ENCODE data around the gene MAP3K20. TPM values are rescaled to one million over a fixed set of nuclear protein-coding genes. Genes with fewer than 3 reads are reported as not detected.
A peak's percentile ranks its signal among the peaks of the same experiment; 100 is the strongest.
"Not testable (repeated sequence)": the region's sequence is repeated elsewhere in the genome, so short reads cannot be mapped to it uniquely, and the experiment has no call there.

Gene MAP3K20
- total RNA-seq, 3 donors from 2014 or later, result 5.9 to 8.6 (median 6.8) TPM

GRCh38 chr2:173264603-173265366, 189.1 kb downstream of the MAP3K20 start:
- Mint-ChIP-seq H3K4me3 (peak overlapping the region; percentile 23), H3K9me3 (no peaks in the 10 kb centered on the region), H3K4me1 (ENCODE audit: low read depth) (peaks cover 12% of the 10 kb centered on the region), H3K27me3 (ENCODE audit: low read depth) (no peaks in the 10 kb centered on the region), H3K36me3 (ENCODE audit: insufficient read depth) (no peaks in the 10 kb centered on the region)
- DNase-seq (no peak), ATAC-seq (peak; percentile 82 to 86)

DNA sequence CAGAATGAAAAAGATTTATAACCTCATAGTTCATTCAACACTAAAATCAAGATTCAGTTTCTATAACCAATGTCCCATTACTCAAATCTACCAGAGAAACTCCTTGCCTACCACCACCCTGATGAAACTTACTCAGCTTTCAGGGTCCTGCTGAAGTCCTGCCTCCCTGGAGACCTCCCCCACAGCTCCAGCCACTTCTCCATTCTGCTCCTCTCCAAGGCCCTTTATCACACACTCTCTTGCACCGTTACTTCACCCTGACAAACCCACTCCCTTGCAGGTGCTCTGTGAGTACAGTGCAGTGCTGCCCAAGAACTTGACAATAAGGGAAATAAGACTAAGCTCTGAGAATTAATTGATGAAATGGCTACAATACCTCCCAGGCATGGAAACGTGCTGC, 195.5 kb downstream of the MAP3K20 start:
- H3K27me3 Mint-ChIP-seq (ENCODE audit: low read depth), result peaks cover 7% of the 10 kb centered on the region
- ATAC-seq, result no peak
- no peaks in the 10 kb centered on the region for H3K4me1 Mint-ChIP-seq (ENCODE audit: low read depth)
- no peaks in the 10 kb centered on the region for H3K36me3 Mint-ChIP-seq (ENCODE audit: insufficient read depth)
- H3K9me3 Mint-ChIP-seq, result no peaks in the 10 kb centered on the region
- no peak overlapping the region for H3K4me3 Mint-ChIP-seq
- DNase-seq, result no peak

GRCh38 chr2:173271825-173272224, 196.2 kb downstream of the MAP3K20 start:
- H3K27me3 Mint-ChIP-seq (ENCODE audit: low read depth), result peaks cover 7% of the 10 kb centered on the region
- H3K4me3 Mint-ChIP-seq, result no peak overlapping the region
- no peaks in the 10 kb centered on the region for H3K36me3 Mint-ChIP-seq (ENCODE audit: insufficient read depth)
- DNase-seq (no peak), ATAC-seq (no peak)
- no peaks in the 10 kb centered on the region for H3K4me1 Mint-ChIP-seq (ENCODE audit: low read depth)
- no peaks in the 10 kb centered on the region for H3K9me3 Mint-ChIP-seq

DNA sequence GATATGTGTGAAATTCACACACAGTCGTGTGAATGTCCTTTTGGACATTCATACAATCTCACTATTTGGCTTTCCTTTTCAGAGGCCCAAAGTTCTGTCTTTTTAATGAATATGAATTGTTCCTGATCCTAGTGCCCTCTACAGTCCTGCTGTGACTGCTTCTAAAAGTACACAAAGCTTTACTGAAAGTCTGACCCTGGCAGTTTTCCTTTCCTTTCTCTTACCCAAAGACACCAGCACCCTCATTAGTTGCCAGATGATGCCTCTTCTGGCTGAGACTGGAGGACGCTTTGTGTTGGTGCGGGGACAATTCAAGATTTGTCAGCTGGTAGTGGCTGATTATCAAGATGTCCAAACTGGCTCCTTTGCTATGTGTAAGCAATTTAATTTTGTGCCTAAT, 197.2 kb downstream of the MAP3K20 start:
- ATAC-seq (no peak), DNase-seq (no peak)
- H3K27me3 Mint-ChIP-seq (ENCODE audit: low read depth), result peaks cover 10% of the 10 kb centered on the region
- H3K4me3 Mint-ChIP-seq, result no peak overlapping the region
- H3K4me1 Mint-ChIP-seq (ENCODE audit: low read depth), result no peaks in the 10 kb centered on the region
- no peaks in the 10 kb centered on the region for H3K36me3 Mint-ChIP-seq (ENCODE audit: insufficient read depth)
- H3K9me3 Mint-ChIP-seq, result no peaks in the 10 kb centered on the region

DNA sequence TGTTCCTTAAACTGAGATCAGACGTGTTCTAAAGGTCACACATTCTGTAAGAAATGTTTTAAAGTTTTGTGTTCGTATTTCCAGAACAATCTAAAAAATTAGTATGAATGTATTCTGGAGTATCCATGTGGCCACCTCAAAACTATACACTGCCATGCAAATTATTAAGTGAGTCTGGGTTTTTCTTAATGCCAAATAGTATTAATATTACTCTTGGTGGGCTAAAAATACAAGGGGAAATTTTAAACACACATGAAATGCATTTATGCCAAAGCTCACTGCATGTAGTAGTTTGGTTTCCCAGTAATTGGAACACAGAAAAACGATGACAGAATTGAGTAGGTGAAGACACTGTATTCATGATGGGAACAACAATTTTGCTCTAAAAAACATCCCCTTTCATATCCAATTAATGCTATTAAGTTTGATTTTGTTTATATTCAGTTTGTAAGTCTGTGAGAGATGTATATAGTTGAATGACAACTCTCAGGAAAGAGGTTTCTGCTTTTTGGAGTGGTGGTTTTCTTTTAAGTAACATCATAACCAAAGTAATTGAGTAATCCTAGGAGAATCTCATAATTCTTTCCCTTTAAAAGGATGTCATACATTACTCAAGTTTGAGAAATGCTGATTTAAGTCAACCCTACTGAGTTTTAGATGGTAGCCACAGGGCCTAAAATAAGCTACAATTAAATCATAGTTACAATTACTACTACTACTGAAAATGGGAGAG, 203.3 kb downstream of the MAP3K20 start:
- ATAC-seq (peak; percentile 27 to 57), DNase-seq (no peak)
- Mint-ChIP-seq H3K36me3 (ENCODE audit: insufficient read depth) (no peaks in the 10 kb centered on the region), H3K9me3 (no peaks in the 10 kb centered on the region), H3K27me3 (ENCODE audit: low read depth) (peaks cover 4% of the 10 kb centered on the region), H3K4me1 (ENCODE audit: low read depth) (peaks cover 5% of the 10 kb centered on the region), H3K4me3 (no peak overlapping the region)

GRCh38 chr2:173279527-173279868, 203.9 kb downstream of the MAP3K20 start:
- Mint-ChIP-seq H3K9me3 (no peaks in the 10 kb centered on the region), H3K27me3 (ENCODE audit: low read depth) (peaks cover 4% of the 10 kb centered on the region), H3K4me3 (no peak overlapping the region), H3K4me1 (ENCODE audit: low read depth) (peaks cover 5% of the 10 kb centered on the region), H3K36me3 (ENCODE audit: insufficient read depth) (no peaks in the 10 kb centered on the region)
- ATAC-seq, result peak in 1 of 2 donors; percentile 25
- no peak for DNase-seq

- no peak overlapping the region for H3K4me3 Mint-ChIP-seq
- H3K9me3 Mint-ChIP-seq, result no peaks in the 10 kb centered on the region
- peaks cover 5% of the 10 kb centered on the region for H3K4me1 Mint-ChIP-seq (ENCODE audit: low read depth)
- H3K27me3 Mint-ChIP-seq (ENCODE audit: low read depth), result peaks cover 4% of the 10 kb centered on the region
- ATAC-seq (no peak), DNase-seq (no peak)
- no peaks in the 10 kb centered on the region for H3K36me3 Mint-ChIP-seq (ENCODE audit: insufficient read depth)
Observed at GRCh38 chr2:173280853-173281252, 205.2 kb downstream of the MAP3K20 start.

GRCh38 chr2:173281898-173282297, 206.3 kb downstream of the MAP3K20 start:
- not testable (repeated sequence) for H3K36me3 Mint-ChIP-seq (ENCODE audit: insufficient read depth); DNase-seq; H3K9me3 Mint-ChIP-seq; H3K4me3 Mint-ChIP-seq; H3K27me3 Mint-ChIP-seq (ENCODE audit: low read depth); ATAC-seq
- H3K4me1 Mint-ChIP-seq (ENCODE audit: low read depth), result peaks cover 11% of the 10 kb centered on the region

DNA sequence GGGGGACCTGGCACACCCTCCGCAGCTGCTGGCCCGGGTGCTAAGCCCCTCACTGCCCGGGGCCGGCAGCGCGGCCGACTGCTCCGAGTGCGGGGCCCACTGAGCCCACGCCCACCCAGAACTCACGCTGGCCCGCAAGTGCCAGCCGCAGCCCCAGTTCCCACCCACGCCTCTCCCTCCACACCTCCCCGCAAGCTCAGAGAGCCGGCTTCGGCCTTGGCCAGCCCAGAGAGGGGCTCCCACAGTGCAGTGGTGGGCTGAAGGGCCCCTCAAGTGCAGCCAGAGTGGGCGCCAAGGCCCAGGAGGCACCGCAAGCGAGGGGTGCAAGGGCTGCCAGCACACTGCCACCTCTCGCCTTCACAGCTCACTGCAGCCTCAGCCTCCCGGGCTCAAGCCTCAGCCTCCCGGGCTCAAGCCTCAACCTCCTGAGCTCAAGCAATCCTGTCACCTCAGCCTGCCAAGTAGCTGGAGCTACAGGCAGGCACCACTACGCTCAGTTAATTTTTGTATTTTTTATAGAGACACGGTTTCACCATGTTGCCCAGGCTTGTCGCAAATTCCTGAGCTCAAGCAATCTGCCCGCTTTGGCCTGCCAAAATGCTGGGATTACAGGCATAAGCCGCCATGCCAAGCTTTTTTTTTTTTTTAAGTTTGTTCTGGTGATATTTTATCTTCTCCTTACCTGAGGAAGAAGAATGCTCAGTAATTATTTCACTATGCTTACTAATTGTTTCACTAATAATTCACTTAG, 207.3 kb downstream of the MAP3K20 start:
- Mint-ChIP-seq H3K4me1 (ENCODE audit: low read depth) (peaks cover 11% of the 10 kb centered on the region), H3K4me3 (no peak overlapping the region), H3K27me3 (ENCODE audit: low read depth) (peaks cover 4% of the 10 kb centered on the region), H3K9me3 (no peaks in the 10 kb centered on the region), H3K36me3 (ENCODE audit: insufficient read depth) (no peaks in the 10 kb centered on the region)
- DNase-seq (no peak), ATAC-seq (no peak)

GRCh38 chr2:173286153-173286809, 210.6 kb downstream of the MAP3K20 start:
- Mint-ChIP-seq H3K4me1 (ENCODE audit: low read depth) (peaks cover 11% of the 10 kb centered on the region), H3K4me3 (no peak overlapping the region), H3K27me3 (ENCODE audit: low read depth) (peaks cover 2% of the 10 kb centered on the region), H3K9me3 (no peaks in the 10 kb centered on the region), H3K36me3 (ENCODE audit: insufficient read depth) (no peaks in the 10 kb centered on the region)
- ATAC-seq (peak; percentile 62 to 82), DNase-seq (no peak)

GRCh38 chr2:173287594-173287993, 211.9 kb downstream of the MAP3K20 start:
- DNase-seq (no peak), ATAC-seq (no peak)
- Mint-ChIP-seq H3K4me1 (ENCODE audit: low read depth) (peaks cover 11% of the 10 kb centered on the region), H3K4me3 (no peak overlapping the region), H3K9me3 (no peaks in the 10 kb centered on the region), H3K36me3 (ENCODE audit: insufficient read depth) (no peaks in the 10 kb centered on the region), H3K27me3 (ENCODE audit: low read depth) (peaks cover 2% of the 10 kb centered on the region)

DNA sequence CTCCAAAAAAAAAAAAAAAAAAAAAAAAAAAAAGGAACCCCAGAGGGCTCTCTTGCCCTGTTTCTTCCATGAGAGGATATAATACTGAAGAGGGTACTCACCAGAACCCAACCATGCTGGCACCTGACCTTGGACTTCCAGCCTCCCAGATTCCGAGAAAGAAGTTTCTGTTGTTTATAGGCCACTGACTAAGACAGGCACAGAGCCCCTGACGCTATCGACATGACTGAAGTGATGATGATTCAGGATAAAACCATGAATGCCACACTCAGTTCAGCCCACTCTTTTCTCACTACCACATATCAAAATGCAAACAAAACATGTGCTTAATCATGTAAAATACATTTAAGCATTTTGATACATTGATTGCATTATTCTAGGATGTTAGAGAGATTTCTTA, 212.9 kb downstream of the MAP3K20 start:
- Mint-ChIP-seq H3K36me3 (ENCODE audit: insufficient read depth) (no peaks in the 10 kb centered on the region), H3K9me3 (no peaks in the 10 kb centered on the region), H3K4me3 (no peak overlapping the region), H3K27me3 (ENCODE audit: low read depth) (peaks cover 2% of the 10 kb centered on the region), H3K4me1 (ENCODE audit: low read depth) (peaks cover 11% of the 10 kb centered on the region)
- DNase-seq (no peak), ATAC-seq (peak; percentile 67)

- peaks cover 11% of the 10 kb centered on the region for H3K4me1 Mint-ChIP-seq (ENCODE audit: low read depth)
- no peaks in the 10 kb centered on the region for H3K36me3 Mint-ChIP-seq (ENCODE audit: insufficient read depth)
- ATAC-seq (no peak), DNase-seq (no peak)
- H3K4me3 Mint-ChIP-seq, result no peak overlapping the region
- H3K9me3 Mint-ChIP-seq, result no peaks in the 10 kb centered on the region
- H3K27me3 Mint-ChIP-seq (ENCODE audit: low read depth), result peaks cover 2% of the 10 kb centered on the region
Observed at GRCh38 chr2:173290046-173290445, 214.4 kb downstream of the MAP3K20 start.

DNA sequence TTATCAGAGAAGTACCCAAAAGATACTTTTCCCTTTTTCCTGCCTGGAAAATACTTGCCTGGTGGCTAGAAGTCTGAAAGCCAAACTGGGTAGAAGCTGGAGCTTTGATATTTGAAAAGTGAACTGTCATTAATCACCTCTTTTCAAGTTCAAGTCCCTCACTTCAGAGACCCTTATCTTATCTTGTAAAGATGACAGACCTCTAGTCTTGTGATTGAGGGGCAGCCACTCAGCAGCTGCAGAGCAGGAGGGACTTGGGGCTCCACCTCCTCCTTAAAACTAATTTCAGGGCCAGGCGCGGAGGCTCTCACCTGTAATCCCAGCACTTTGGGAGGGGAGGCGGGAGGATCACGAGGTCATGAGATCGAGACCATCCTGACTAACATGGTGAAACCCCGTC, 214.9 kb downstream of the MAP3K20 start:
- H3K4me1 Mint-ChIP-seq (ENCODE audit: low read depth), result peaks cover 11% of the 10 kb centered on the region
- DNase-seq, result no peak
- H3K9me3 Mint-ChIP-seq, result no peaks in the 10 kb centered on the region
- no peak for ATAC-seq
- H3K4me3 Mint-ChIP-seq, result no peak overlapping the region
- H3K27me3 Mint-ChIP-seq (ENCODE audit: low read depth), result peaks cover 2% of the 10 kb centered on the region
- H3K36me3 Mint-ChIP-seq (ENCODE audit: insufficient read depth), result no peaks in the 10 kb centered on the region
